ENCODE data around the gene HDAC4. TPM values are rescaled to one million over a fixed set of nuclear protein-coding genes. Genes with fewer than 3 reads are reported as not detected.

Gene HDAC4
- total and polyA plus RNA-seq, 2 experiments from 2014 or later: 8.1 to 41.8 TPM

DNA sequence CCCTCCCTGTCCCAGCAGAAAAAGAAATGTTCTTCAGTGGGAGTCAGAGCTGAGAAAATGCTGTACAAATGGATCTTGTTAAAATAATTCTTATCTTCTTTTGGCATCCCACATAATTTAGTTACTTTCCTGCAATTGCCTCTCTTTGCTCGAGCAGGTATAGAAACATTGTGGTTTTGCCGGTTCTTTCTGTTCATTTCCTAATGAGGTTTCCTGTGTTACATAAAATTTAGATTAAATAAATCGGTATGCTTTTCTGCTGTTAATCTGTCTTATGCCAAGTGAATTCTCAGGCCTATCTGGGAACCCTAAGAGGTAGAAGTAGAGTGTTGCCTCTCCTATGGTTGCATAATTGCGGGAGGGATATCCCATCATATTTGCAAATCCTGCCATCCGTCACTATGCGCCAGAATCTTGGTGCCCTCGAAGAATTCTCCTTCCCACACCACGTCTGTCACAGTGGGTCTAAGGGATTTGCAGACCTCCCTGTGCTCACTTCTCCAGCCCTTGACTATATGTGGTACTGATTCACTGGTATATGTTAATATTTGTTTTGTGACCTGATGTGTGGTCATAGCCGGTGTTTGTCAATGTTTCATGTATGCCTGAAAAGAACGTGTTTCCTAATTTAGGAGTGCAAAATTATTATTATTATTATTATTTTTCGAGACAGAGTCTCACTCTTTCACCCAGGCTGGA, 12.2 kb upstream of the HDAC4 start:
- no peak overlapping the region for H3K27ac ChIP-seq (ENCODE audit: low read depth)
- H3K4me1 ChIP-seq (ENCODE audit: insufficient read depth): no peaks in the 10 kb centered on the region
- ATAC-seq: no peak
- no peak for DNase-seq (ENCODE audit: low spot score)
- no peaks in the 10 kb centered on the region for H3F3A ChIP-seq (replicated peaks; ENCODE audit: low read depth)
- H3K4me3 ChIP-seq: no peak overlapping the region
- peaks cover 9% of the 10 kb centered on the region for H3K27me3 Mint-ChIP-seq (ENCODE audit: insufficient read depth, low read depth, poor library complexity)
- H3K4me1 Mint-ChIP-seq: peaks cover 5% of the 10 kb centered on the region; the same call in 2 of the 3 replicates
- H3K79me2 ChIP-seq (replicated peaks; ENCODE audit: insufficient read depth): no peaks in the 10 kb centered on the region
- no peak overlapping the region for H3K4me3 Mint-ChIP-seq
- H3K36me3 ChIP-seq (ENCODE audit: insufficient read depth): no peaks in the 10 kb centered on the region
- H3K9me3 Mint-ChIP-seq: peaks cover 2% of the 10 kb centered on the region; the same call in 1 of the 3 replicates
- H3K4me2 ChIP-seq: no peak overlapping the region
- no peaks in the 10 kb centered on the region for H3K9me2 ChIP-seq (ENCODE audit: insufficient read depth)
- no peaks in the 10 kb centered on the region for H4K20me1 ChIP-seq (replicated peaks; ENCODE audit: insufficient read depth)
- TF ChIP-seq ZNF462 (CRISPR knock-in tag; IDR thresholded peaks at IDR 0.05) (no peak), STAT1 (IDR thresholded peaks at IDR 0.05; ENCODE audit: unreplicated experiment) (no peak), EZH2 (IDR thresholded peaks at IDR 0.05; ENCODE audit: low read depth, unreplicated experiment) (no peak), ZNF331 (CRISPR knock-in tag; IDR thresholded peaks at IDR 0.05; ENCODE audit: low read depth) (no peak), JUNB (IDR thresholded peaks at IDR 0.05; ENCODE audit: unreplicated experiment) (no peak), REST (IDR thresholded peaks at IDR 0.05; ENCODE audit: unreplicated experiment) (no peak), ETS1 (IDR thresholded peaks at IDR 0.05) (no peak), NANOG (IDR thresholded peaks at IDR 0.05; ENCODE audit: borderline replicate concordance) (no peak), EZH2phosphoT487 (IDR thresholded peaks at IDR 0.05; ENCODE audit: unreplicated experiment) (no peak), ZNF114 (CRISPR knock-in tag; IDR thresholded peaks at IDR 0.05) (no peak), CREB1 (CRISPR knock-in tag; IDR thresholded peaks at IDR 0.05; ENCODE audit: low read depth) (no peak), POLR2AphosphoS5 (IDR thresholded peaks at IDR 0.05; ENCODE audit: low read depth) (no peak), CTCF (conservative IDR thresholded peaks at IDR 0.05; ENCODE audit: low read depth in 2 of 2) (no peak)
- H3K27me3 ChIP-seq (ENCODE audit: insufficient read depth): no peaks in the 10 kb centered on the region
- H3K36me3 Mint-ChIP-seq (ENCODE audit: low read depth): no peaks in the 10 kb centered on the region; the same call in 2 of the 3 replicates
- H2AFZ ChIP-seq: no peak overlapping the region
- H3K27ac Mint-ChIP-seq: no peak overlapping the region

All from GM23338 (cell line).